OCI-M1 (cell line): ENCODE results near the gene MMP14.

Source experiments
- DNase-seq: peaks from one replicate; lab custom pipeline; 2025; lab: John Stamatoyannopoulos, UW

The MMP14 gene

DNA sequence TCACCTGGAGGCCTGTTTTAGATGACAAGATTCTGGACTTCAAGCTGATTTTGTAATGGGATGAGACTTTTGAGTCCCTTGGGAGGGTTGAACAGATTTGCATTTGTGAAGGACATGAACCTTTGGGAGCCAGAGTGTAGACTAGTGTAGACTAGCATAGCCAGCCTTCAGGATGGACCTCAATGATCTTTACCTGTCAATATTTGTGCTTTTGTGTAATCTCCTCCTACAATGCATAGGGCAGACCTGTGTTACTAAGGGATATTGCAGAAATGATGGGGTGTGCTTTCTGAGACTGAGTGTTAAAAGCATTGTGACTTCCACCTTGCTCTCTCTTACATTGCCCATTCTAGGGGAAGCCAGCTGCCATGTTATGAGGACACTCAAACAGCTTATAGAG, 25.3 kb downstream of the MMP14 start:
- no peak for DNase-seq

GRCh38 chr14:22864979-22865378, 28.6 kb downstream of the MMP14 start:
- no peak for DNase-seq

GRCh38 chr14:22865424-22866405, 29.3 kb downstream of the MMP14 start:
- peak; percentile 9 for DNase-seq

- DNase-seq = no peak
These were observed 30.5 kb downstream of the MMP14 start for GRCh38 chr14:22866874-22867273.

GRCh38 chr14:22870811-22871223, 34.4 kb downstream of the MMP14 start:
- peak; percentile 91 for DNase-seq

GRCh38 chr14:22871224-22872032, 35.0 kb downstream of the MMP14 start, which contains the start of gene LRP10:
Gene LRP10 (plus strand): TSS chr14:22871740. CDS start chr14:22872304, 564 bp downstream.
- DNase-seq = peak; percentile 97

GRCh38 chr14:22872033-22872832, 35.8 kb downstream of the MMP14 start:
- peak; percentile 87 for DNase-seq

DNA sequence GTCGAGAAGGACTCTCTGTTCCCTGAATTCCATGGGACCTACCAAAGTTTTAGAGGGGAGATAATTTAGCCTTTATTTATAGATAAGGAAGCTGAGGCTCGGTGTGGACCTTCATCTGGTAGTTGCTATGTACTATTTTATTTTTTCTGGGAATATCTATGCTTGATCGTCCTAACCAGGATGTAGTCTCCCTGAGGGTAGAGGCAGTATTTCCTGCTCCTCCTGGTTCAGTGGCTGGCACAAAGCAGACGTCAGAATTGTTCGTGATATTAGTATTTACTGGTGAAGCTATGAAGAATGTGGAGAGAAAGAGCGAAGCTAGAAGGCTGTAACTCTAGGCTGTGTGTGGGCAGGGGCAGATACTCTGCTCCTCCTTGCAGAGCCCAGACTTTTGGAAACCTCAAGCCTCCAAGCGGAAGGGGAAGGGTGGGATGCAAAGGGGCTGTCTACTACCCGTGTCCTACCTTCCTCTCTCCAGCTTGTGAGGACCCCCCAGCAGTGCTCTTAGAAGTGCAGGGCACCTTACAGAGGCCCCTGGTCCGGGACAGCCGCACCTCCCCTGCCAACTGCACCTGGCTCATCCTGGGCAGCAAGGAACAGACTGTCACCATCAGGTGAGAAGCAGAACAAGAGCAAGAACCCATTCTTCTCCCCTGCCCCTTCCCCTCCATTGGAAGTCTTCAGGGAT, 36.6 kb downstream of the MMP14 start:
- DNase-seq = no peak

DNA sequence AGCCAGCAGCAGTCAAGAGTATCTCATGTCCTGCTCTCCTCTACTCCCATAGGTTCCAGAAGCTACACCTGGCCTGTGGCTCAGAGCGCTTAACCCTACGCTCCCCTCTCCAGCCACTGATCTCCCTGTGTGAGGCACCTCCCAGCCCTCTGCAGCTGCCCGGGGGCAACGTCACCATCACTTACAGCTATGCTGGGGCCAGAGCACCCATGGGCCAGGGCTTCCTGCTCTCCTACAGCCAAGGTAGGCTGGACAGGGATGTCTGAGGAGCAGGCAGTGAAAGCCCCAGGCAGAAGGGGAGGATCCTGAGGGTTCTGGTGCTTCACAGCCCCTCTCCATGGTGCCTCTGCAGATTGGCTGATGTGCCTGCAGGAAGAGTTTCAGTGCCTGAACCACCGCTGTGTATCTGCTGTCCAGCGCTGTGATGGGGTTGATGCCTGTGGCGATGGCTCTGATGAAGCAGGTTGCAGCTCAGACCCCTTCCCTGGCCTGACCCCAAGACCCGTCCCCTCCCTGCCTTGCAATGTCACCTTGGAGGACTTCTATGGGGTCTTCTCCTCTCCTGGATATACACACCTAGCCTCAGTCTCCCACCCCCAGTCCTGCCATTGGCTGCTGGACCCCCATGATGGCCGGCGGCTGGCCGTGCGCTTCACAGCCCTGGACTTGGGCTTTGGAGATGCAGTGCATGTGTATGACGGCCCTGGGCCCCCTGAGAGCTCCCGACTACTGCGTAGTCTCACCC, 38.8 kb downstream of the MMP14 start:
- no peak for DNase-seq

DNA sequence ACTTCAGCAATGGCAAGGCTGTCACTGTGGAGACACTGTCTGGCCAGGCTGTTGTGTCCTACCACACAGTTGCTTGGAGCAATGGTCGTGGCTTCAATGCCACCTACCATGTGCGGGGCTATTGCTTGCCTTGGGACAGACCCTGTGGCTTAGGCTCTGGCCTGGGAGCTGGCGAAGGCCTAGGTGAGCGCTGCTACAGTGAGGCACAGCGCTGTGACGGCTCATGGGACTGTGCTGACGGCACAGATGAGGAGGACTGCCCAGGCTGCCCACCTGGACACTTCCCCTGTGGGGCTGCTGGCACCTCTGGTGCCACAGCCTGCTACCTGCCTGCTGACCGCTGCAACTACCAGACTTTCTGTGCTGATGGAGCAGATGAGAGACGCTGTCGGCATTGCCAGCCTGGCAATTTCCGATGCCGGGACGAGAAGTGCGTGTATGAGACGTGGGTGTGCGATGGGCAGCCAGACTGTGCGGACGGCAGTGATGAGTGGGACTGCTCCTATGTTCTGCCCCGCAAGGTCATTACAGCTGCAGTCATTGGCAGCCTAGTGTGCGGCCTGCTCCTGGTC, 39.4 kb downstream of the MMP14 start:
- no peak for DNase-seq

GRCh38 chr14:22877000-22877501, 40.7 kb downstream of the MMP14 start:
- no peak for DNase-seq

DNA sequence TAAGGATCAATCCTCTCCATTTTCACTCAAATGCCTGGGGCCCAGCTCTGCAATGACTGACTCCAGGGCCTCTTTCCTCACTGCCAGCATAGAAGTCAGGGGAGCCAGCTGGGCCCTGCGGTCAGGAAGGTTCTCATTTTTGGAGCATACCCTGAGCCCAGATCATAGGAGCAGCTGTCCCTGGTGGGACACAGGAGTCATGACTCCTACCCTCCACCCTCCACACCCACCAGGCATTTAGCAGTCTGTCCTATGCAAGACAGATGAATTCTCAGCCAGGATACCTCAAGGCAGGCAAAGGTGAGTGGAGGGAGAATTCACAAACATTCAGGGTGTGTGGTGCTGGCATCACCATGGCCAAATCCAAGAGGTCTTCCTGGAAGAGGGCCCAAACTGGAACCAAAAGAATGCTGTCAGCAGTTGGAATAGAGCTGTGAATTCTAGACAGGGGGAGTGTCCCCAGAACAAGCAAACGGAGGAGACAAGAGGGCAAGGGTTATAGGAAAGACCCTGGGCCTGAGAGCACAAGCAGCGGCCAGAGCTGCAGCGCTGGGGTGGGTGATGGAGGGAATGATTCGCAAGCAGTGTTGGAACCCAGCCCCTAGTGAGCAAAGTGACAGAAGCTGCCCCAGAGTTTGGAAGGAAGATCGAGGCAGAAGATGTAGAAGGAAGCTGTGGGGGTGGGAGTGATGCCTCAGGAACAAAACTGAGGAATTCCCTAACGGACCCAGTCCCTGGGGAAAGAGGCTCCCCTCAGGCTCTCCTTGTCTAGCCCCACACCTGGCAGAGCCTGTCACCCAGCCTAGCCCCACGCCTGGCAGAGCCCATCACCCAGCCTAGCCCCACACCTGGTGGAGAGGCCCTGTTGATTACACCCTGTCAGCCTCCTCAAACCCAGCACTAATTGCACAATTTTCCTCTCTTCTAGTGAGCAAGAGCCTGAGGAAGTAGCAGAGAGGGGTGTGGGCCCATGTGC, 42.2 kb downstream of the MMP14 start:
- no peak for DNase-seq

DNA sequence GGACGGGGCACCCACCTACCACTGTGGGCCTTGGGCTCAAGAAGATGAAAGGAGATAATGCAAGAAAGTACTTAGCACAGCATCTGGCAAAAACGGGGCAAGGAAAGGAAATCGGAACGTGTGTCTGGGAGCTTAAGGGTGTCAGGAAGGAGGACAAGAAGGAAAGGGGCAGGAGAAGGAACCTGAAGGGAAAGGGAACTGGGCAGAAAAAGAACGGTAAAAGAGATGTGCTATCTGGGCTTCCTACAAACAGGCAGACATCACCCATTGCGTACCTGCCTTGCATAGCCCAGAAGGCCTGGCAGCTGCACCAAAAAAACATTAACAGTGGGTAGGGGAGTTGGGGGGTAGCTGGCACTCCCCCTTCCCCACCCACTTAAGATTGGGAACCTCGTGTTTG, 45.7 kb downstream of the MMP14 start:
- DNase-seq = no peak

- peak; percentile 8 for DNase-seq
These were observed 46.3 kb downstream of the MMP14 start for GRCh38 chr14:22882529-22883172.

DNA sequence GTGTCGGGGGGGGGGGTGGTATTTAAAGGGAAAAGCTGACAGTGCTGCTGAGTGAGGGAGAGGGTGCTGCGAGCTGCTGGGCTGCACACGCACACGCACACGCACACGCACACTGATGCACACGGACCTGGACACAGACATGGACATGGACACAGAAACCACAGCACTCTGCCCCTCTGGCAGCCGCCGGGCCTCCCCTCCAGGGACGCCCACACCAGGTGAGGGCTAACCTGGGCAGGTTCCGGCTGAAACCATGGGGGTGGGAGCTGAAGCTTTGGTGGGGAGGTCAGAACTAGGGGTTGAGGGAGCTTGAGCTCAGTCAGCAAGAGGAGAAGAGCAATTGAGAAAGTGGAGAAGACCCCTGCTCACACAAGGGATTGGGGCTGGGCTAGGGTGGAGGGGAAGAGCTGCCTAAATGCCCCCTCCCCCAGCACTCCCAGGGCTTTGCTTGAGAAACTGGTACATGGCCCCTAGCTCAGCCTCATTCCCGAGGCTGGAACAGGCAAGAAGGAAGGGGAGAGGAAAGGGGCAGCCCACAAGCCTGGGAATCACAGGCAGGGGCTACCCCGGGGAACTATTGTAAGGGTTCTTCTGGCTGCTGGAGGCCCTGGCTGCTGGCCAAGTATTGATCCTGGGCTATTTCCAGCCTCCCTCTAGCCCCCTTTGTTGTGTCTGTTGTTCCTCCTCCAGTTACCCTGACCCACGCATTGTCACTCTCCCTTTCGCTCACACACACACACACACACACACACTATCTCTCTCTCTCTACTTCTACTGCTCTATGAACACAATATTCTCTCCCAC, 47.0 kb downstream of the MMP14 start, which contains the start of gene REM2:
Gene REM2, plus strand, starts transcription at position 50 of the 804 bp plus-strand sequence. Its CDS starts 66 bp downstream, at position 116.
- no peak for DNase-seq

- DNase-seq = no peak
These were observed 47.8 kb downstream of the MMP14 start for GRCh38 chr14:22884076-22884737.
